Left lung (tissue), 10 donors: Measurements from ENCODE around the gene CDC6. TPM values are rescaled to one million over a fixed set of nuclear protein-coding genes. Genes with fewer than 3 reads are reported as not detected.

Experiments used
- ATAC-seq: fragments of 200-7000 bp; cut with Tn5 transposase; one replicate; pipeline ENCODE4 v1.9.1; 2020; ENCODE audit warnings: moderate library complexity
- DNase-seq, 4 donors: peaks; one replicate each; pipeline ENCODE4 v3.0.0-alpha.2; 2013 to 2020
- H3K27ac ChIP-seq, 2 donors: fragments of 200-600 bp; sonication (generic) in 1 of 2; one replicate each; pipeline versions ENCODE4 v1.5.0 to v1.8.0; 2020 to 2021
- H3K27me3 ChIP-seq, 2 donors: fragments of 200-600 bp; sonication (generic) in 1 of 2; one replicate each; pipeline versions ENCODE4 v1.5.0 to v1.8.0; 2020 to 2021
- H3K36me3 ChIP-seq, 2 donors: fragments of 200-600 bp; sonication (generic) in 1 of 2; one replicate each; pipeline versions ENCODE4 v1.5.0 to v1.8.0; 2020 to 2021
- H3K4me1 ChIP-seq, 2 donors: fragments of 200-600 bp; one replicate each; pipeline ENCODE4 v1.8.0; 2021
- H3K4me3 ChIP-seq, 2 donors: fragments of 200-600 bp; sonication (generic) in 1 of 2; one replicate each; pipeline versions ENCODE4 v1.5.0 to v1.8.0; 2020 to 2021; ENCODE audit warnings: mild to moderate bottlenecking in 1 of 2
- H3K9me3 ChIP-seq, 2 donors: fragments of 200-600 bp; sonication (generic) in 1 of 2; one replicate each; pipeline versions ENCODE4 v1.5.0 to v1.8.0; 2020 to 2021
- intact Hi-C, 2 donors: fragments of 100-400 bp; cut with DNase I; formaldehyde crosslinking; loops; one replicate each; pipeline versions ENCODE4 v1.11.2 to v1.14.2; 2022
- polyA plus RNA-seq, 6 donors: library from polyadenylated mRNA; unstranded; fragments of 120-200 nt; gene quantifications; one replicate each; pipeline ENCODE4 v1.2.1, GENCODE V29; 2013; ENCODE audit not compliant: insufficient read length in 6 of 6
- total RNA-seq, 2 donors: library from RNA; stranded (reverse); fragmentation: NEBNext Ultra II Directional; extraction: Animal tissue kit (Norgen Biotek cat#: 25700); gene quantifications; one replicate each; pipeline ENCODE4 v1.2.1, GENCODE V29; 2021
- TF ChIP-seq, protein P1 (sequence below), 2 donors: fragments of 200-600 bp; sonication (generic) in 1 of 2; IDR thresholded peaks; one replicate each; pipeline versions ENCODE4 v1.5.0 to v1.8.0; 2021; ENCODE audit warnings: antibody characterized with exemption in 2 of 2
- donor health status: DM: no; HTN: yes; CAD: no.
- donor health status: DM: no; HTN: no; CAD: no.

Gene CDC6
- total and polyA plus RNA-seq, 8 donors = 12.8 to 25.9 (median 20.3) TPM

DNA sequence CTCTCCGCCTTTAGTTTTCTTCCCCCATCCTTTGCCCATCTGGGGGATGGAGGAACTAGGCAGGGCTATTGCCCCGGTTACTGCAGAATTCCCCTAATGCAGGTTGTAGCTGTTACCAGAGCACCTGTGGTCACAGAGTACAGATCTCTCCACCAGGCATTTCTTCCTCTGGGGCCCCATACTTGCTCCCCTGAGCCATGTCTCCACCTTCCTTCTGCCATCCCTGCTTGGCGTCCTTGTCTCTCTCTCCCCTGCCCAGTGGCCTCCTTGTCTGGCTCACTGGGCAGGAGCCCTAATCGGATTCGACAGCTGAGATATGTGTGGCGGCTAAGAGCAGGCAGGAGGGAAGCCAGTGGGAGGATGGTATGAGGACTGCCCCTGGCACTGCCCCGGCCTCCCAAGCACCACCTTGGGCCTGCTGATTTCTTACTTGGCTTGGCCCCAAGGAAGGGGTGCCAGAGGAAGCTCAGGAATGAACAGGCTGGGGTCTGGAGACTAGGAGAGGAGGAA, 23.3 kb downstream of the CDC6 start:
- Histone ChIP-seq H3K27ac (peak overlapping the region; percentile 56 to 100), H3K27me3 (no peaks in the 10 kb centered on the region), H3K4me1 (peaks cover 83 to 99% of the 10 kb centered on the region in 2 donors), H3K36me3 (no peaks in the 10 kb centered on the region), H3K9me3 (no peaks in the 10 kb centered on the region), H3K4me3 (no peak overlapping the region)
- ATAC-seq (no peak), DNase-seq (no peak)
- TF ChIP-seq, protein P1, sequence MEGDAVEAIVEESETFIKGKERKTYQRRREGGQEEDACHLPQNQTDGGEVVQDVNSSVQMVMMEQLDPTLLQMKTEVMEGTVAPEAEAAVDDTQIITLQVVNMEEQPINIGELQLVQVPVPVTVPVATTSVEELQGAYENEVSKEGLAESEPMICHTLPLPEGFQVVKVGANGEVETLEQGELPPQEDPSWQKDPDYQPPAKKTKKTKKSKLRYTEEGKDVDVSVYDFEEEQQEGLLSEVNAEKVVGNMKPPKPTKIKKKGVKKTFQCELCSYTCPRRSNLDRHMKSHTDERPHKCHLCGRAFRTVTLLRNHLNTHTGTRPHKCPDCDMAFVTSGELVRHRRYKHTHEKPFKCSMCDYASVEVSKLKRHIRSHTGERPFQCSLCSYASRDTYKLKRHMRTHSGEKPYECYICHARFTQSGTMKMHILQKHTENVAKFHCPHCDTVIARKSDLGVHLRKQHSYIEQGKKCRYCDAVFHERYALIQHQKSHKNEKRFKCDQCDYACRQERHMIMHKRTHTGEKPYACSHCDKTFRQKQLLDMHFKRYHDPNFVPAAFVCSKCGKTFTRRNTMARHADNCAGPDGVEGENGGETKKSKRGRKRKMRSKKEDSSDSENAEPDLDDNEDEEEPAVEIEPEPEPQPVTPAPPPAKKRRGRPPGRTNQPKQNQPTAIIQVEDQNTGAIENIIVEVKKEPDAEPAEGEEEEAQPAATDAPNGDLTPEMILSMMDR (IDR thresholded peaks at IDR 0.05) = no peak
- intact Hi-C loops = no loop called here

DNA sequence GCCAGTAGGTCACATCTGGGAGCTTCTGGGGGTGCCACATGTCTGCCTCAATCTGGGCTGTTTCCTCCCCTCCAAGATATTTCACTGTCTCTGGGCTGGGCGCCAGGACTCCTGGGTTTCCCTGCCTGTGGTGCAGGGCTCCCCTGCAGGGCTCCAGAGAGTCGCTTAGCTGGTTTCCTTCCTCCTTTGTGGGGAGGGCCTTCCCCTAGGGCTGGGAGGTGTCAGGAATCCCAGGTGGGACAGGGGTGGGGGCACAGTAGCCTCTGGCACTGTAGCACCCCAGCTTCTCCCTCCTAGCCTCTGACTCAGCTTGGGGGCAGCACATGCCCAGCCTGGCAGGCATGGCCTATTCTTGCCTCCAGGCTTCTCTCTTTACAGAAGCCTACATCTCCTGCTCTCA, 23.9 kb downstream of the CDC6 start:
- TF ChIP-seq, protein P1 (IDR thresholded peaks at IDR 0.05) = no peak
- H3K4me1 ChIP-seq = peaks cover 87 to 99% of the 10 kb centered on the region in 2 donors
- DNase-seq = peak in 2 of 4 donors; percentile 74 to 85
- H3K36me3 ChIP-seq = no peaks in the 10 kb centered on the region
- H3K9me3 ChIP-seq = no peaks in the 10 kb centered on the region
- intact Hi-C loops = no loop called here
- H3K27me3 ChIP-seq = no peaks in the 10 kb centered on the region
- no peak overlapping the region for H3K4me3 ChIP-seq
- ATAC-seq = peak; percentile 10
- H3K27ac ChIP-seq = peak overlapping the region; percentile 56 to 100

DNA sequence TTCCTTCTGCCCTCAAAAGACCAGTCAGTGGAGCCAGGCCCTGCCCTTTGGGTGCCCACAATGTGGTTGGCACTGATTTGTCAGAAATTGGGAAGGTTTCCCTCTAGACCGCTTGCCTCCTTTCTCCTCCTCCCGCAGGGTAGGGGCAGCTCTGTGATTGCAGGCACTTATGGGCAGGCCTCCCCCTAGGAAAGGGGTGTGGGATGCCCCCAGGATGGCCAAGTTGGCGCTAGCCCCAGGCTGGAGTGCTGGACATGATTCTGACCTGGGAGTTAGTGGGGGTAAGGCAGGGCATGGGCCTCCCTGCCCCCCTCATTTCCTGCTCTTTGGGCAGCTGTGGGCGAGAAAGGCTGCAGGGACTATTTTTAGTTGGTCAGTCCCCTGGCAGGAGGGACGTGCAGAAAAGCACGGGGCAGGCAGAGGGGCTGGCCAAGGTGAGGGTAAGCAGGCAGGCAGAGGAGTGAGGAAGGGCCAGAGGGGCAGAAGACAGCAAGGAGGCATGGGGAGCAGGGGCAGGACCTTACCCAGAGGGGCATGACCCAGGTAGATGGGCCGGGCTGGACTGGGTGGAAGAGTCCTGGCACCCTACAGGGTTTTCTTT, 24.6 kb downstream of the CDC6 start:
- no peak for ATAC-seq
- DNase-seq = peak in 2 of 4 donors; percentile 46 to 54
- Histone ChIP-seq H3K4me1 (peaks cover 87 to 99% of the 10 kb centered on the region in 2 donors), H3K27ac (peak overlapping the region; percentile 56 to 100), H3K36me3 (no peaks in the 10 kb centered on the region), H3K27me3 (no peaks in the 10 kb centered on the region), H3K9me3 (no peaks in the 10 kb centered on the region), H3K4me3 (no peak overlapping the region)
- intact Hi-C loops = no loop called here
- TF ChIP-seq, protein P1 (IDR thresholded peaks at IDR 0.05) = no peak

DNA sequence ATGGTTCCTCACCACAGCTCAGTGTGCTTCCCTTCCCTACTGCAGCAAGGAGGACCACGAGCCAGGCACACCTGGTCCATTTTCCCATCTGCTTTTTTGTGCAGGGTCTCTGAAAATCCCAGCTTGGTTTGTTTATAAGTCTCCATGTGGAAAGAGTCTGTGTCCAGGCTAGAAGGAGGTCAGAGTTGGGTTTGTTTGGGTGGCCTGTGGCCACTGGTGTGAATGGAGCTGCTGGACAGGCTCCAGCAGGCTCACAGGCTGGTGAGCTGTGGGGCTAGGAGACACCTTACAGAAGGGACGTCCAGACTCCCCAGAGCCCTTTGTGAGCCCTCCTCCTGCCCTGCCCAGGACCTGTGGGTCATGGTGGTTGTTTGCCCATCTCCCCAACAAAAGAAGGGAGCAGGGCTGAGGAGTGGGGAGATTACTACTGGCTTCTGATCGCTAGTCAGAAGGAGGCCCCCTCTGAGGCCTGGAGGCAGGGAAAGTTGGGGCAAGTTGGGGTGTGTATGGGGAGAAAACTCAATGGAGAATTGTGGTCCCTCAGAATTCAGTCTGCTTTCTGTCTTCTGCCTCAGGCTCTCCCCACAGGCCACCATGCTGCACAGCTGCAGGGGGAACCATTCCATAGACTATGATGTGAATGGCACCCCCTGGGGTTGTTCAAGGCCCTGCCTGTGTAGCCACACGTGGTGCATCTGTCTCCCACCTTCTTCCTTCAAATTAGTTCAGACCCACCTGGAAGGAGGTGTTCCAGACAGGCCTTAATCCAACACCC, 25.4 kb downstream of the CDC6 start:
- Histone ChIP-seq H3K27me3 (no peaks in the 10 kb centered on the region), H3K9me3 (no peaks in the 10 kb centered on the region), H3K4me3 (no peak overlapping the region), H3K36me3 (no peaks in the 10 kb centered on the region), H3K4me1 (peaks cover 83 to 98% of the 10 kb centered on the region in 2 donors), H3K27ac (peak overlapping the region; percentile 48 to 100)
- TF ChIP-seq, protein P1 (IDR thresholded peaks at IDR 0.05) = no peak
- ATAC-seq (no peak), DNase-seq (peak in 1 of 4 donors; percentile 37)
- intact Hi-C loops = no loop called here
